ENCODE data around the gene SLC9A9.

The SLC9A9 gene

DNA sequence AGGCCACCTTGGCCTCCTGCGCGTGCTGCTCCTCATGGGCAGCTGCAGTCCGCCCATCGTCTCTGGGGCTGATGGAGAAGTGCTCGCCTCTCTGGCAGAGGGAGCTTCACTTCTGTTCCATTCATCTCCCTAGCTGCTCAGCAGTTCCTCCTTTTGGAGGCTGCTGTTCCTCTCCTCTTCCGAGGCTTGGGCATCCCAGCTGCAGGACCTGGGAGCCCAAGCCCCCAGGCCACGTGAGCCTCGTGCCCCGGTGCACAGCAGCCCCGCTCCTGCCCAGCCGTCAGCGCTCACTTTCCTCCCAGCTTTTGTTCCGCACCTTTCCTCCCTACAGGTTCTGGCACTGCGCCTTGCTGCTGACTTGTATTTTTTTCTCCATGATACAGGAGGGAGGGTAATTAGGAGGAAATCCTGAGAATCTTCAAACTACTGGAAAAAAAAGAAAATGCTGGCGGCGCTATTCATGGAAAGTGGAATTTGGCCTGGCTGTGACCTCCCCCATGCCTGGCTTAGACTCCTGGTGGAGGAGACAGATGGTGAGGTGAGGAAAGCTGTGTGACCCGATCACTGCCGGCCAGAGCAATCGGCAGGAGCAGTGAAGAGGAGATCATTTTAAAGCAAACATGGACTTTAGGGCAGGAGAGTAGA is 518.6 kb downstream of the SLC9A9 start:
- no peak for DNase-seq (ENCODE audit: low read depth)
- TF ChIP-seq, protein P1, sequence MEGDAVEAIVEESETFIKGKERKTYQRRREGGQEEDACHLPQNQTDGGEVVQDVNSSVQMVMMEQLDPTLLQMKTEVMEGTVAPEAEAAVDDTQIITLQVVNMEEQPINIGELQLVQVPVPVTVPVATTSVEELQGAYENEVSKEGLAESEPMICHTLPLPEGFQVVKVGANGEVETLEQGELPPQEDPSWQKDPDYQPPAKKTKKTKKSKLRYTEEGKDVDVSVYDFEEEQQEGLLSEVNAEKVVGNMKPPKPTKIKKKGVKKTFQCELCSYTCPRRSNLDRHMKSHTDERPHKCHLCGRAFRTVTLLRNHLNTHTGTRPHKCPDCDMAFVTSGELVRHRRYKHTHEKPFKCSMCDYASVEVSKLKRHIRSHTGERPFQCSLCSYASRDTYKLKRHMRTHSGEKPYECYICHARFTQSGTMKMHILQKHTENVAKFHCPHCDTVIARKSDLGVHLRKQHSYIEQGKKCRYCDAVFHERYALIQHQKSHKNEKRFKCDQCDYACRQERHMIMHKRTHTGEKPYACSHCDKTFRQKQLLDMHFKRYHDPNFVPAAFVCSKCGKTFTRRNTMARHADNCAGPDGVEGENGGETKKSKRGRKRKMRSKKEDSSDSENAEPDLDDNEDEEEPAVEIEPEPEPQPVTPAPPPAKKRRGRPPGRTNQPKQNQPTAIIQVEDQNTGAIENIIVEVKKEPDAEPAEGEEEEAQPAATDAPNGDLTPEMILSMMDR (IDR thresholded peaks at IDR 0.05; ENCODE audit: low read depth, low read length, missing control alignments): no peak
- no peak overlapping the region for H3K4me3 ChIP-seq (ENCODE audit: low read depth, low read length)

DNA sequence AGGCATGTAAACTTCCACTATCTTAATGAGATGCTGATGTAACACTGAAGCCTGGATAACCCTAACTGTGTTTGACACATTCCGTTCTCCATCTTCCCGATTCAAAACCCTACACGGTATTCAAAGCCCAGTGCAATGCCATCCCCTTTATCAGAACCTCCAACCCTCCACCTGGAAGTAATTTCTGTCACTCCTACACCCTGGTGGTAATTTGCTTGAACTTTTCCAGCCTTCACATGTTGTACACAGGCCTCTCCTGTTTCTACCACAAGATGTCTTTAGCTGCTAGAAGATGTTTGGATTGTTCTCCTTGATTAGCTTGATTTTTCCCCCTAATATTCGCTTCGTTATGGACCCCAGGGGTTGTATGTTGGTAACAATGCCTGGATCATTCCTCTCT is 519.8 kb downstream of the SLC9A9 start:
- no peak for DNase-seq (ENCODE audit: low read depth)
- no peak overlapping the region for H3K4me3 ChIP-seq (ENCODE audit: low read depth, low read length)
- TF ChIP-seq, protein P1 (IDR thresholded peaks at IDR 0.05; ENCODE audit: low read depth, low read length, missing control alignments): no peak

DNA sequence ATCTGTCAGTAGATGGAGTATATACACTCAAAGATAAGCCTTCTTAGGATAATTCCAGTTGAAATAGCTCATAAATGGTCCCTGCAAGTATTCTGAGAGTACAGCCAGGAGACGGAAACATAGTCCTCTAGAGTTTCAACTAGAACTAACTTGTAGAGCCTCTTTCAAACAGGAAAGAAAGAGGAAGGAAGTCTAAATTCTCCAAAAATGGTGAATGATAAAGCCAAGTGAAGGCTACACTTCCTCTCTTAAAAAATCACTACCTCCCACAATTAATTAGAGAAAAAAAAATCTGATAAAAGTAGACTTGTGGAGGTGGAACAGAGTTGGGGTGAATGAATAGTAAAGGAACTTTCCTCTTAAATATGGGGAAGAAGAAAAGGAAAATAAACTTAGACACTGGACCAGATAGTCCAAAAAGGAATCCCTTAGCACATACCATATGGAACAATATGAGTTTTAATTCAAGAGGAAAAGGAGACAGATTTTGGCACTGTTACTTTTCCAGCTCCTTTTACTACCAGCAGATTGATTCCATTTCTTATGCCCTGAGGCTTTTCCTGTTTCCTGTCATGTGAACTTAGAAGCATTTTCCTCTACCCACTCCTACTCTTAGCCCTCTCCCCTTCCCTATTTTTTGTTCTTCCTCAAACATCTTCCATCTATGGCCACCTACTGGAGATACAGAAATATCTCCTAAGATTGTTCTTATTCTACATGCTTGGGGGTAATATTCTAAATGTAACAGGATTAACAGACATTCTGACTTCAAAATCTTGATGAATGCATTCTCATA is 521.1 kb downstream of the SLC9A9 start:
- no peak for DNase-seq (ENCODE audit: low read depth)
- TF ChIP-seq, protein P1 (IDR thresholded peaks at IDR 0.05; ENCODE audit: low read depth, low read length, missing control alignments): no peak
- no peak overlapping the region for H3K4me3 ChIP-seq (ENCODE audit: low read depth, low read length)

DNA sequence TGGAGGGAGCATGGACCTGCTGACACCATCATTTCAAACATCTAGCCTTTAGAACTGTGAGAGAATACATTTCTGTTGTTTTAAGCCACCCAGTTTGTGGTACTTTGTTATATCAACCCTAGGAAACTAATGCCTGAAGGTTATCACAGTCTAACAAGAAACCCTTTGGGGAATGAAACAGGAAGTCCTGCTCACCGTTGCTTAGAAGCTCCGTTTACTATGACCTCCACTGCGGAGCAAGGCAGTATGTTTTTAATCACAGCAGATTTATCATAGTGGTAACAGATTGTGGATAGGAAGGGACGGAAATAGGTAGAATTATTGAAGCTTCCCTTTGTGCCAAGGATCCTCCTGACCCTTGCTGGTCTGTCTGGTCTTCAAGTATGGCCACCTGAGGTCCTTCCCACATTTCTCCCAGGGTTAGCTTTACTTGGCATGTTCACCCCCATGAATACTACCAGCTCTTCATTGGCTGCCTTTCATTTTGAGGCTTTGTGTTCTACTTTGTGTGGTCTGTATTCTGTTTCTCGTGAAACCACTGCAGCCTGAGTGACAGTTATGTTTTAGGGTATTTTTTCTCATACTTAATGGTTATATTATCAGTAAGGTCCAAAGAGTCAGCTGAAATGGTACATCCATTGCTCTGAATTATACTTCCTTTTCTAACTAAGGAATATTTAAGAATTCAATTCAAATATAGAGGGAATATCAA is 527.1 kb downstream of the SLC9A9 start:
- no peak overlapping the region for H3K4me3 ChIP-seq (ENCODE audit: low read depth, low read length)
- DNase-seq (ENCODE audit: low read depth): no peak
- TF ChIP-seq, protein P1 (IDR thresholded peaks at IDR 0.05; ENCODE audit: low read depth, low read length, missing control alignments): no peak

DNA sequence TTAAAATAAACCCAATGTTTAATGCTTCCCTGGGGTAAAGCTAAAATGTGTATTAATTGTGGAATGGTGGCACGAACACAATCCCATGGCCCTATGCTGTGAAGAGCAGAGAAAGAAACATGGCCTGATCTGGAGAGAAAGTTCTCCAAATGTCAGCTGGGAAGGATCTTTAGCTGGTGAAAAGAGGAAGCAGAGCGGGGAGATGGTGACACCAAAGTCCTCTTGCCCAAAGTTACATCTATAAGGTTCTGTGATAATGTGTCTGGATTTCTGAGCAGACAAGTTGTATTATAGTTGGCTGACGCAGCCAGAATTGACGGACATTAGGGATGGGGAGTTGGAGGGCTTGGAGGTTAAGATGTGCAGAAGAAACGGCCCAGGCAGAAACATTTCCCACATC is 532.5 kb downstream of the SLC9A9 start:
- no peak for DNase-seq (ENCODE audit: low read depth)
- no peak overlapping the region for H3K4me3 ChIP-seq (ENCODE audit: low read depth, low read length)
- TF ChIP-seq, protein P1 (IDR thresholded peaks at IDR 0.05; ENCODE audit: low read depth, low read length, missing control alignments): no peak

DNA sequence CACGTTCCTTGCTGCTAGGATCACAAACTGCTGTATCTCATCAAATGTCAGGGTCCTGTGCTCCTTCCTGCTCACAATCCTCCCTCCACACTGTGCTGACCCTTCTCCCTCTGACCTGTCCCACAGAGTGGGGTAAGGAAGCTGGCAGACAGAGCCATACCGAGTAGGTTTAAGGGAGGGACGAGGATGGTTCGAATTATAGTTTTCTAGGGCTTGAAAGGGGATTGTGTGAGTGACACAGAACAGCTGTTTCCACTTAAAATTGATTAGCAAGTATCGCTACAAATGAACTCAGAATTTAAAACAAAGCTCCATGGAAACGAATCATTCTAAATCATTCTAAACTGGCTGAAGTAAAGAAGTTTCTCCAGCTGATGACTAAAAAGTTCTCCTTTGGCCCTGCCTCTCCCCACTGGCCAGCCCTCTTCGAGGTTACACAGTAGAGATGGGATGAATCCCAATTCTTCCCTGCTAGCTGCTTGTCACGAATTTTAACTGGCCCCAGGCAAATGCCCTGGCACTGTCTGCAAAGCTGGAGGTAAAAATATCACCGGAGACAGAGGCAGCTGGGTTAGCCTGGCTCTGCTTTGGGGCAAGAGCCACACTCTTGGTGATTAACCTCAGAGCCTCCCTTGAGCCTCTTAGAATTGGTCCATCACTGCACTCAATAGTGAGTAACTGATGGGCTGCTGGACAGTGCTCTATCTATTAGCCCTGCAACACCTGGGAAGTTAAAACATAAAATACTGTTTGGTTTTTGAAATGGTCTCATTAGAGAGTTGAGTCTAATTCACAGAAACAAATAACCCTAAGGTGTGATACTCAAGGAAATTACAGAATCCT is 533.8 kb downstream of the SLC9A9 start:
- TF ChIP-seq, protein P1 (IDR thresholded peaks at IDR 0.05; ENCODE audit: low read depth, low read length, missing control alignments): no peak
- DNase-seq (ENCODE audit: low read depth): no peak
- no peak overlapping the region for H3K4me3 ChIP-seq (ENCODE audit: low read depth, low read length)
